ENCODE data around the gene TTC22.
A peak's percentile ranks its signal among the peaks of the same experiment; 100 is the strongest.

Gene TTC22

GRCh38 chr1:54814571-54814970 lies 13.4 kb upstream of the TTC22 start:
- in situ Hi-C loops (cut with MboI; ENCODE audit: low sequenced_read_pairs, unreplicated experiment): no loop called here
- TF ChIP-seq, protein P1, sequence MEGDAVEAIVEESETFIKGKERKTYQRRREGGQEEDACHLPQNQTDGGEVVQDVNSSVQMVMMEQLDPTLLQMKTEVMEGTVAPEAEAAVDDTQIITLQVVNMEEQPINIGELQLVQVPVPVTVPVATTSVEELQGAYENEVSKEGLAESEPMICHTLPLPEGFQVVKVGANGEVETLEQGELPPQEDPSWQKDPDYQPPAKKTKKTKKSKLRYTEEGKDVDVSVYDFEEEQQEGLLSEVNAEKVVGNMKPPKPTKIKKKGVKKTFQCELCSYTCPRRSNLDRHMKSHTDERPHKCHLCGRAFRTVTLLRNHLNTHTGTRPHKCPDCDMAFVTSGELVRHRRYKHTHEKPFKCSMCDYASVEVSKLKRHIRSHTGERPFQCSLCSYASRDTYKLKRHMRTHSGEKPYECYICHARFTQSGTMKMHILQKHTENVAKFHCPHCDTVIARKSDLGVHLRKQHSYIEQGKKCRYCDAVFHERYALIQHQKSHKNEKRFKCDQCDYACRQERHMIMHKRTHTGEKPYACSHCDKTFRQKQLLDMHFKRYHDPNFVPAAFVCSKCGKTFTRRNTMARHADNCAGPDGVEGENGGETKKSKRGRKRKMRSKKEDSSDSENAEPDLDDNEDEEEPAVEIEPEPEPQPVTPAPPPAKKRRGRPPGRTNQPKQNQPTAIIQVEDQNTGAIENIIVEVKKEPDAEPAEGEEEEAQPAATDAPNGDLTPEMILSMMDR (IDR thresholded peaks at IDR 0.05; ENCODE audit: borderline replicate concordance, control extremely low read depth, extremely low read depth, insufficient read depth, missing control alignments): no peak
- DNase-seq (ENCODE audit: low spot score): peak; percentile 26

GRCh38 chr1:54814126-54814498 lies 13.0 kb upstream of the TTC22 start:
- no peak for DNase-seq (ENCODE audit: low spot score)
- TF ChIP-seq, protein P1 (IDR thresholded peaks at IDR 0.05; ENCODE audit: borderline replicate concordance, control extremely low read depth, extremely low read depth, insufficient read depth, missing control alignments): no peak
- in situ Hi-C loops (cut with MboI; ENCODE audit: low sequenced_read_pairs, unreplicated experiment): no loop called here

DNA sequence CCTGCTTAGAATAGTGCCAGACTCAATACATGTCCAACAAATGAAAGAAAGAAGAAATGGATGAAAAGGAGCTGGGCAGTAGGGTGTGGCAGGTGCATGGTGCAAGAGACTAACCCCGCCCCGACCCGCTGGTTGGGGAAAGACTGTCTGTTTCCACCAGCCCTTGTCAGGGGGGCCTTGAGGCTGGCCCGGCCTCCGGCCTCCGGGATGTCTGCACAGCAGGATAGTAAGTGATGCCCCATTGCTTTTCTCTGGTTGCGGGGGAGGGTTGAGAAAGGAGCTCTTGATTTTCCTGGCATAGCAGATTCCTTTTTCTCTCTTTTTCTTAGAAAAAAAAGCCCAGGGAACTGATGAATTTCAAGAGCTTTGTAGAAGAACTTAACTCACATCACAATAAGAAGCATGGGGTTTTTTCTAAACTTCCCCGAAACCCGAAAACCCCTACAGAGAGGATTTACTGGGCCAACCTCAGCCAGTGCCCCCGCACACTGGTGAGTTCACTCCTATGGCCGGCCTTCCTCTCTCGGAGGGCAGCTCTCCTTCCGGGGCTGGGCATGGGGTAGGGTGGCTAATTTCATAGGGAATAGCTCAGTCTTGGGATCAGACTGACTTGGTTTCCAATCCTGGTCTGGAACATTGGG lies 12.5 kb upstream of the TTC22 start:
- in situ Hi-C loops (cut with MboI; ENCODE audit: low sequenced_read_pairs, unreplicated experiment): no loop called here
- TF ChIP-seq, protein P1 (IDR thresholded peaks at IDR 0.05; ENCODE audit: borderline replicate concordance, control extremely low read depth, extremely low read depth, insufficient read depth, missing control alignments): no peak
- peak; percentile 55 for DNase-seq (ENCODE audit: low spot score)

- in situ Hi-C loops (cut with MboI; ENCODE audit: low sequenced_read_pairs, unreplicated experiment): no loop called here
- TF ChIP-seq, protein P1 (IDR thresholded peaks at IDR 0.05; ENCODE audit: borderline replicate concordance, control extremely low read depth, extremely low read depth, insufficient read depth, missing control alignments): no peak
- peak; percentile 47 for DNase-seq (ENCODE audit: low spot score)
Measured at GRCh38 chr1:54812801-54813484, 11.8 kb upstream of the TTC22 start.

DNA sequence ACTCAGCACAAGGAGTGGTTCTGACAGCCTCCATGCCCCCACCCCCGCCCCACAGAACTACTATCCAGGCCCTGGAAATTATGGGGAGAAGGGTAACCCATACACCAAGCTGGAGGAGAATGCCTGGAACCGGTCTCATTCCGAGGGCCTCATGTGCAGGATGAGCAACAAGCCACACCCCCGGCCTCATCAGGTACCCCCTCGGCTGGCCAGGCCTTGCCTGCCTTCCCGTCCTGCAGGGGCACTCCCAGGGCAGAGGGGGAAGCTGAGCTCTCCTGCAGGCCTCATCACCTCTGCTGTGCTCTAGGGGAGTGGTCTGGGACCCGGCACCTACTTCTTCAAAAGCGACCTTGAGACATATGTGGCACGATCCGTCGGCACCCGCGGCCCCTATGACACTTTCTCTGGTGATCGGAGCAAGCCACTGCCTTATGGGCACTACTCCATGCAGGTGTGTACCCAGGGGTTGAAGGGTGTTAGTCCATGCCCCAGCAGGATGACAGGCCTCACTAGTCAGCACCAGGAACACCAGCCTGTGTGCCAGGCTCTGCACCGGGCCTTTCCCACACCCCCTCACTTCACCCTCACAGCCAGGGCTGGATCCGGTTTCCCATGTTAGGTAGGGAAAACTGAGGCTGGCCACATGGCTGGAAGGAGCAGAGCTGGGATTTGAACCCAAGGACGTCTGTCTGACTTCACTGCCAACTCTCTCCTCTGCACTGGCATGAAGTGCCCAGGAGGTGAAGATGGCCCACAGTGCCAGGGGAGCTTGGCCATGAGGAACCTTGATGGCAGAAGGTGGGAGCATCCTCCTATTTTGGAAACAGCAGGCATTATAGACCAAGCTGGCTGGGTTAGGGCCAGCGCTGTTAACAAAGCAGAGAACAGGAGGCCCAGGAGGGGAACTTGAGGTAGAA lies 10.9 kb upstream of the TTC22 start:
- in situ Hi-C loops (cut with MboI; ENCODE audit: low sequenced_read_pairs, unreplicated experiment): no loop called here
- DNase-seq (ENCODE audit: low spot score): no peak
- TF ChIP-seq, protein P1 (IDR thresholded peaks at IDR 0.05; ENCODE audit: borderline replicate concordance, control extremely low read depth, extremely low read depth, insufficient read depth, missing control alignments): no peak

DNA sequence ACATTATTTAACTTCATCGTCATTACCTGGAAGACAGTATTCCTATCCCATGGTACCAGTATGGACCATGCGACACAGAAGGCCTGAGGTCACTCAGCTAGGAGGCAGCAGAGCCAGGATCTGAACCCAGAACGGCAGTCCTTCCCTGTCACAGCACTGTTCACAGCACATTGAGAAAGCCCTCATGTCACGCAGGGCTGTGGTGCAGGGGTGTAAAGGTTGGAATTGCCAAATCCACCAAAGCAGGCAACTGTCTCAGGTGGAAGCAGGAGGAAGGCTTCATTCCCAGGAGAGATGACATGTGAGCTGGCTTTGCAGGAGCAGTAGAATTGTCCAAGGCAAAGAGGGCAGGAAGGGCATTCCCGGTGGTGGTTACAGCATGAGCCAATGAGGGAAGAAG lies 9.9 kb upstream of the TTC22 start:
- in situ Hi-C loops (cut with MboI; ENCODE audit: low sequenced_read_pairs, unreplicated experiment): no loop called here
- TF ChIP-seq, protein P1 (IDR thresholded peaks at IDR 0.05; ENCODE audit: borderline replicate concordance, control extremely low read depth, extremely low read depth, insufficient read depth, missing control alignments): no peak
- no peak for DNase-seq (ENCODE audit: low spot score)
